ENCODE results near the gene TMEM175.

The TMEM175 gene

GRCh38 chr4:901192-901910 is 30.9 kb upstream of the TMEM175 start:
- ChIA-PET POLR2A (no interaction called here), CTCF (no interaction called here)
- TF ChIP-seq LEF1 (IDR thresholded peaks at IDR 0.05; ENCODE audit: borderline replicate concordance) (no peak), BHLHE40 (IDR thresholded peaks at IDR 0.05; ENCODE audit: borderline replicate concordance) (no peak), ARNT (IDR thresholded peaks at IDR 0.05) (no peak), SUZ12 (IDR thresholded peaks at IDR 0.05) (no peak), HDGF (IDR thresholded peaks at IDR 0.05; ENCODE audit: borderline replicate concordance) (no peak), PKNOX1 (IDR thresholded peaks at IDR 0.05) (no peak), TARDBP (IDR thresholded peaks at IDR 0.05) (no peak), FOXM1 (IDR thresholded peaks at IDR 0.05; ENCODE audit: borderline replicate concordance) (no peak), ELF4 (IDR thresholded peaks at IDR 0.05) (no peak), SP1 (IDR thresholded peaks at IDR 0.05) (no peak), FOXA1 (IDR thresholded peaks at IDR 0.05) (no peak), L3MBTL2 (conservative IDR thresholded peaks at IDR 0.05) (no peak), CTBP1 (IDR thresholded peaks at IDR 0.05; ENCODE audit: borderline replicate concordance) (no peak), ZNF384 (IDR thresholded peaks at IDR 0.05) (no peak), FOXK2 (IDR thresholded peaks at IDR 0.05) (no peak), NFRKB (IDR thresholded peaks at IDR 0.05) (no peak)
- DNase-seq (ENCODE audit: extremely low spot score): no peak

GRCh38 chr4:903066-904046 is 28.9 kb upstream of the TMEM175 start:
- ChIA-PET CTCF (no interaction called here), POLR2A (no interaction called here)

GRCh38 chr4:905485-906338 is 26.5 kb upstream of the TMEM175 start:
- TF ChIP-seq ARNT (IDR thresholded peaks at IDR 0.05): no peak
- ChIA-PET CTCF (no interaction called here), POLR2A (no interaction called here)

More at GRCh38 chr4:903066-904046, 28.9 kb upstream of the TMEM175 start:
- DNase-seq (ENCODE audit: extremely low spot score): no peak
- TF ChIP-seq ZNF384 (IDR thresholded peaks at IDR 0.05): no peak
- TF ChIP-seq L3MBTL2 (conservative IDR thresholded peaks at IDR 0.05): no peak
- TF ChIP-seq PKNOX1 (IDR thresholded peaks at IDR 0.05): no peak
- TF ChIP-seq HDGF (IDR thresholded peaks at IDR 0.05; ENCODE audit: borderline replicate concordance): no peak
- no peak for TF ChIP-seq LEF1 (IDR thresholded peaks at IDR 0.05; ENCODE audit: borderline replicate concordance)
- TF ChIP-seq NFRKB (IDR thresholded peaks at IDR 0.05): no peak
- no peak for TF ChIP-seq CTBP1 (IDR thresholded peaks at IDR 0.05; ENCODE audit: borderline replicate concordance)
- no peak for TF ChIP-seq ELF4 (IDR thresholded peaks at IDR 0.05)
- TF ChIP-seq SUZ12 (IDR thresholded peaks at IDR 0.05): no peak
- no peak for TF ChIP-seq TARDBP (IDR thresholded peaks at IDR 0.05)
- no peak for TF ChIP-seq FOXM1 (IDR thresholded peaks at IDR 0.05; ENCODE audit: borderline replicate concordance)
- no peak for TF ChIP-seq FOXA1 (IDR thresholded peaks at IDR 0.05)
- no peak for TF ChIP-seq BHLHE40 (IDR thresholded peaks at IDR 0.05; ENCODE audit: borderline replicate concordance)
- TF ChIP-seq FOXK2 (IDR thresholded peaks at IDR 0.05): no peak
- no peak for TF ChIP-seq SP1 (IDR thresholded peaks at IDR 0.05)
- no peak for TF ChIP-seq ARNT (IDR thresholded peaks at IDR 0.05)

GRCh38 chr4:906339-907102 is 25.7 kb upstream of the TMEM175 start:
- no peak for DNase-seq (ENCODE audit: extremely low spot score)
- TF ChIP-seq PKNOX1 (IDR thresholded peaks at IDR 0.05) (no peak), SUZ12 (IDR thresholded peaks at IDR 0.05) (no peak), ZNF384 (IDR thresholded peaks at IDR 0.05) (no peak)
- ChIA-PET POLR2A (no interaction called here), CTCF (no interaction called here)

More at GRCh38 chr4:905485-906338, 26.5 kb upstream of the TMEM175 start:
- DNase-seq (ENCODE audit: extremely low spot score): no peak

GRCh38 chr4:907103-907400 is 25.2 kb upstream of the TMEM175 start:
- ChIA-PET CTCF (no interaction called here), POLR2A (no interaction called here)

More at GRCh38 chr4:907103-907400, 25.2 kb upstream of the TMEM175 start:
- no peak for DNase-seq (ENCODE audit: extremely low spot score)
- TF ChIP-seq ZNF384 (IDR thresholded peaks at IDR 0.05) (no peak), TARDBP (IDR thresholded peaks at IDR 0.05) (no peak), FOXK2 (IDR thresholded peaks at IDR 0.05) (no peak), NFRKB (IDR thresholded peaks at IDR 0.05) (no peak), CTBP1 (IDR thresholded peaks at IDR 0.05; ENCODE audit: borderline replicate concordance) (no peak), FOXA1 (IDR thresholded peaks at IDR 0.05) (no peak), L3MBTL2 (conservative IDR thresholded peaks at IDR 0.05) (no peak), ELF4 (IDR thresholded peaks at IDR 0.05) (no peak), BHLHE40 (IDR thresholded peaks at IDR 0.05; ENCODE audit: borderline replicate concordance) (no peak), PKNOX1 (IDR thresholded peaks at IDR 0.05) (no peak), HDGF (IDR thresholded peaks at IDR 0.05; ENCODE audit: borderline replicate concordance) (no peak), ARNT (IDR thresholded peaks at IDR 0.05) (no peak), FOXM1 (IDR thresholded peaks at IDR 0.05; ENCODE audit: borderline replicate concordance) (no peak), LEF1 (IDR thresholded peaks at IDR 0.05; ENCODE audit: borderline replicate concordance) (no peak), SP1 (IDR thresholded peaks at IDR 0.05) (no peak), SUZ12 (IDR thresholded peaks at IDR 0.05) (no peak)

Measured in HEK293T (cell line).